Measurements from ENCODE around the gene FNDC3B.

FNDC3B gene

GRCh38 chr3:172323894-172324610, 284.7 kb downstream of the FNDC3B start:
- no peak overlapping the region for H3K4me3 ChIP-seq (ENCODE audit: low read depth, low read length)

GRCh38 chr3:172324611-172325203, 285.3 kb downstream of the FNDC3B start:
- H3K4me3 ChIP-seq (ENCODE audit: low read depth, low read length) = no peak overlapping the region

- no peak overlapping the region for H3K4me3 ChIP-seq (ENCODE audit: low read depth, low read length)
Observed at GRCh38 chr3:172325461-172325860, 286.1 kb downstream of the FNDC3B start.

DNA sequence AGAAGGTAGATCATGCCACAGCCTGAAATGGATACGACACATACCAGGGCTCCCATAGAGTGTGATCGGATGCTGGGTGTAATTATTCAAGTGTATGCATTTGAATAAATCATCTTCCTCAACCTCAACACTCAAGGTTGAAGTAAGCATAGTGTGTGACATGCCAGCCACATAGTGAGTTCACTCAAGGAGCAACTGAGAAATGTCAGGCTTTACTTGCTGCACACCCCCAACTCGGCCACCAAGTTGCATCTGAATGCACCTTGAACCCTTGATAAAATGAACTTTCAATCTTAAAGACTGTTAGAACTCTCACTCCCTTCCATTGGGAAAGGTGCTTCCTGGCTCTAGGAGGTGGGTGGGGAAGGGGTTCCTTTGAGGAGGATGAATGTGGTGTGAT, 287.6 kb downstream of the FNDC3B start:
- no peak overlapping the region for H3K4me3 ChIP-seq (ENCODE audit: low read depth, low read length)

GRCh38 chr3:172328282-172328681, 288.9 kb downstream of the FNDC3B start:
- no peak overlapping the region for H3K4me3 ChIP-seq (ENCODE audit: low read depth, low read length)

DNA sequence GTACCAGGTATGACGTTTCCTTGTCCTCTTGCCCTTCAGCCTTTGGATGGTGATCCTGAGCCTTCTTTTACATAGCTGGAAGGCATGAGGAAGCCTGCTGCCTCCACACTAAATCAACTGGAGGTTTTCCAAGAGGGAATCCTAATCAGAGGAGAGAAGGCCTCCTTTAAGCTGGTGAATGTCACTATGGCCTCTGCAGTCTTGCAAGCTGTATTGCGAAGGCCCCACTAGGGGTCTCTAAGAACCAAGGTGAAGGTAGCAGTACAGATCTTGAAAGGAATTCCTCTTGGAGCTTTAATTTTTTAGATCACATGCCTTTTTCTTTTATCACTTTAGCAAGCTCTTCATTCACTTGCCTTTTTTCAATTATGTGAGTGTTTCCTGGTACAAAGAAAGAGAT, 289.7 kb downstream of the FNDC3B start:
- H3K4me3 ChIP-seq (ENCODE audit: low read depth, low read length) = no peak overlapping the region

DNA sequence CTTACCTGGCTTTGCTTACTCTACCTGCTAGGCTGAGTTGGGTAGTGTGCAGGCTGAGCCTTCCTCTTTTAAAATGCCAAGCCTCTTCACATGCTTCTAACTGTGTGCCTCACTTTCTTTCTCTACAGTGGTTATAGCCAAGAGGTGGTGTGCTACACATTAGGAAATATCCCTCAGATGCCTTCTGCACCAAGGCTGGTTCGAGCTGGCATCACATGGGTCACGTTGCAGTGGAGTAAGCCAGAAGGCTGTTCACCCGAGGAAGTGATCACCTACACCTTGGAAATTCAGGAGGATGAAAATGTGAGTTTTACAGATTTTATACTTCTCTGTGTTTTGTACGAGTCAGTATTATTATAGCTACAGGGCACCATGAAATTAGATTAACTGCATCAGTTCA, 291.0 kb downstream of the FNDC3B start:
- no peak overlapping the region for H3K4me3 ChIP-seq (ENCODE audit: low read depth, low read length)

GRCh38 chr3:172332256-172333041, 293.1 kb downstream of the FNDC3B start:
- no peak overlapping the region for H3K4me3 ChIP-seq (ENCODE audit: low read depth, low read length)

DNA sequence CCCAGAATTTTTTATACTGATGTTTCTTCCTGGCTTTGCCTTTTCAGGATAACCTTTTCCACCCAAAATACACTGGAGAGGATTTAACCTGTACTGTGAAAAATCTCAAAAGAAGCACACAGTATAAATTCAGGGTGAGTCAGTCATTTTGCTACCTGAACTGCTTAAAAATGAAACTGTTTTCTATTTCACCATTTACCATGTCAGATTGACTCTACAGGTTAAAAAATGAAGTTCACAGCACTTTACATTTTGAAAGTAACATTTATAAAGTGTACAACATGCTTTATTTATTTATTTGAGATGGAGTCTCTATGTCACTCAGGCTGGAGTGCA, 293.6 kb downstream of the FNDC3B start:
- H3K4me3 ChIP-seq (ENCODE audit: low read depth, low read length) = no peak overlapping the region

DNA sequence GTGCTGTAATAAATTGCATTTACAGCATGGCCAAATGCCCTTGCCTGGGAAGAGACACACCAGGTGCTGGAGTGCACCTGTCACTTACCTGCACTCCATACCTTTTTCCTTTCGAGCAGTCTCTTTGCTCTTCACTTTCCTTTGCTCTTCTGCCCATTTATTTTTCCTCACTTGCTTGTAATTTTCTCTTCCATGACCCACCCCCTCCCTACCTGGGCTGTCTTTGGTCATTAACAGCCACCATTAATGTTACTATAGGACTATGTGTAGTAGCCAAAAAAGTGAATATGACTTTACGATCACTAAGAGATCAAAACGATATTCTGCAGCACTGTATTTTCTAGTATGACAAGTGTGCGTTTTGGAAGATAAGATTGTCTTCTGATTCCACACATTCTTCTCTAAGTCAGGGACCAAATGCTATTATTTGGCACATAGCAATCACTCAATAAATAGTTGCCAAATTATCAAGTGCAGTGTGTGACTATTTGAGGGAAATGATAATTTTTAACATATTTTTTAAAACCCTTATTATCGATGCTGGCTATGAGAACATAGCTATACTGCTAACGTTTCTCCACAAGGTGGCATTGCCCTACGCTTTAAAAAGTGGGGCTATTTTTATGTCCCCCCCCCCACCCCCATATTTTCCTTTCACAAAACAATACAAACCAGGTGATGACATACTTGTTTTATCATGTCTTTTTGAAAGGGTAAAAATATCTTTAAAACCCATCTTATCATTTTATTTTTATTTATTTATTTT, 294.5 kb downstream of the FNDC3B start:
- no peak overlapping the region for H3K4me3 ChIP-seq (ENCODE audit: low read depth, low read length)

DNA sequence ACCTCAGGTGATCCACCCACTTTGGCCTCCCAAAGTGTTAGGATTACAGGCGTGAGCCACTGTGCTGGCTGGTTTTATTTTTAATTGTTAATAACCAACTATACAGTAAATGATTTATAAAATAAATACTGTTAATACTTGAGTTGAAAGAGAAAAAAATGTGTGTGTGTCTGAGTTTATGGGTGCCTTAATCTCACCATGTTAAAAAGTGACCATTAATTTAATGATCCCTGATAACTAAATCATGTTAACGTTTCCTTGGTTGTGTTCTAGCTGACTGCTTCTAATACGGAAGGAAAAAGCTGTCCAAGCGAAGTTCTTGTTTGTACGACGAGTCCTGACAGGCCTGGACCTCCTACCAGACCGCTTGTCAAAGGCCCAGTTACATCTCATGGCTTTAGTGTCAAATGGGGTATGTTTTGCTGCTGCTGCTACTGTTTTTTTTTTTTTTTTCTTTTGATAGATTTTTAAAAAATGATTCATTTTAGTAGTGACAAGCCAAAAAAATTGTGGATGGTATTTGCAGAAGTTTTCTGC, 295.4 kb downstream of the FNDC3B start:
- H3K4me3 ChIP-seq (ENCODE audit: low read depth, low read length) = no peak overlapping the region

GRCh38 chr3:172339892-172340291, 300.5 kb downstream of the FNDC3B start:
- no peak overlapping the region for H3K4me3 ChIP-seq (ENCODE audit: low read depth, low read length)

GRCh38 chr3:172340583-172340982, 301.2 kb downstream of the FNDC3B start:
- H3K4me3 ChIP-seq (ENCODE audit: low read depth, low read length) = no peak overlapping the region

- no peak overlapping the region for H3K4me3 ChIP-seq (ENCODE audit: low read depth, low read length)
Observed at GRCh38 chr3:172341482-172342059, 302.2 kb downstream of the FNDC3B start.

GRCh38 chr3:172342097-172342659, 302.8 kb downstream of the FNDC3B start:
- H3K4me3 ChIP-seq (ENCODE audit: low read depth, low read length) = no peak overlapping the region

DNA sequence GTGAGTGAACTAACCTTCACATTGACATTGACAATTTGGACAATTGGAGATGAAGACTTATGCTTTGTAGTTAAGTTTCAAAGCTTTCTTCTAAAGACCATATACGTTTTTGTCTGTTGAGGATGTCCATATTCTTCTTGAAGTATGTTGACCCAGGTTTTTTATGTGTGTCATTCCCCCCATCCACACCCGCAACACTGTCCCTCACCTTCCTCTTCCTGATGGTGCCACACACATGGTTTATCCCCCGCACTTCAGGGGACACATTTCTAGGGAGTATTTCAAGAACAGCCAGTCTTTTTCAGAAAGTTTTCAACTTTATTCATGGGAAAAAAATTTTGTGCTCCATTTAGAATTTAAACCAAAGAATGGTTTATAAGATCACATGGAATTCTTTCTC, 303.7 kb downstream of the FNDC3B start:
- no peak overlapping the region for H3K4me3 ChIP-seq (ENCODE audit: low read depth, low read length)

DNA sequence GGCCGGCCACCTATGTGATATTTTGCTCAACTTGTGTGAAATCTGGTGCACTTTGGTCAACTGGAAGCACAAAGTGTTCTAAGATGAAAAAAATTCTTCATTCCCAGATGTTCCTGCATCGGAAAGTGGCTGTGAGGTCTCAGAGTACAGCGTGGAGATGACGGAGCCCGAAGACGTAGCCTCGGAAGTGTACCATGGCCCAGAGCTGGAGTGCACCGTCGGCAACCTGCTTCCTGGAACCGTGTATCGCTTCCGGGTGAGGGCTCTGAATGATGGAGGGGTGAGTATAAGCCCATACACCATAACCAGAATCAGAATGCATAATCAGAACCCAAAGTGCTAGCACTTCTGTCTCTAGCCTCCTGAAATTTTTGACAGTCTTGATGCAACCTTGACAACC, 304.6 kb downstream of the FNDC3B start:
- H3K4me3 ChIP-seq (ENCODE audit: low read depth, low read length) = no peak overlapping the region

DNA sequence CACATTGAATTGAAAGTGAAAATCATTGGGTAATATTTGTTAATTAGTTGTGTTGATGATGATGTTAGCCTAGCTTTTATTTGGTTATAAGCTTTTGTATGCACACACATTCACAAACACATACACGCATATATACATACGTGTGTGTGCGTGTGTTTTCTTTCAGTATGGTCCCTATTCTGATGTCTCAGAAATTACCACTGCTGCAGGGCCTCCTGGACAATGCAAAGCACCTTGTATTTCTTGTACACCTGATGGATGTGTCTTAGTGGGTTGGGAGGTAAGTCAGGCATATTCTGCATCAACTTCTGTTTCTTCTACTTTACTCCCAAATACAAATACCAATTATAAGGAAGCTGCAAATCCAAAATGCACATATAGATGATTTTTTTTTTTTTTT, 306.8 kb downstream of the FNDC3B start:
- no peak overlapping the region for H3K4me3 ChIP-seq (ENCODE audit: low read depth, low read length)

- H3K4me3 ChIP-seq (ENCODE audit: low read depth, low read length) = no peak overlapping the region
Observed at GRCh38 chr3:172347895-172348679, 308.7 kb downstream of the FNDC3B start.

Measured in iPS-11a (cell line).